HepG2 (cell line): ENCODE results near the gene SLC39A2. TPM values are rescaled to one million over a fixed set of nuclear protein-coding genes. Genes with fewer than 3 reads are reported as not detected.
A peak's percentile ranks its signal among the peaks of the same experiment; 100 is the strongest.

Experiments
- AHR ChIP-seq: IDR thresholded peaks from 2 replicates; pipeline ENCODE4 v1.6.1; 2018; ENCODE audit warnings: missing genetic modification reagents, missing compliant biosample characterization
- CREB1 ChIP-seq, 2 experiments: fragments of 450-650 bp in 1 of 2; IDR thresholded peaks; 2 replicates each; pipeline ENCODE4 v1.6.1; 2016 to 2017; ENCODE audit warnings: control low read depth in 1 of 2, mild to moderate bottlenecking in 1 of 2, missing compliant biosample characterization in 1 of 2, missing genetic modification characterization in 1 of 2
- HNF4G ChIP-seq, 2 experiments: sonication (generic) in 1 of 2; formaldehyde crosslinking in 1 of 2; IDR thresholded peaks; 2 replicates each; pipeline versions ENCODE4 v1.4.0 to v1.6.1; 2011 to 2020; ENCODE audit warnings: borderline replicate concordance in 2 of 2, low read depth in 2 of 2, mild to moderate bottlenecking in 2 of 2, low read length in 1 of 2, missing genetic modification reagents in 1 of 2, moderate library complexity in 1 of 2
- IKZF4 ChIP-seq: sonication (generic); formaldehyde crosslinking; IDR thresholded peaks from 2 replicates; pipeline ENCODE4 v1.5.1; 2020; ENCODE audit warnings: borderline replicate concordance, mild to moderate bottlenecking, low read depth, missing genetic modification reagents; ENCODE audit errors: not compliant biosample characterization
- JDP2 ChIP-seq: sonication (generic); formaldehyde crosslinking; IDR thresholded peaks from 2 replicates; pipeline ENCODE4 v1.8.1; 2022; ENCODE audit warnings: missing genetic modification reagents, borderline replicate concordance
- MED8 ChIP-seq: sonication (generic); formaldehyde crosslinking; IDR thresholded peaks from 2 replicates; pipeline ENCODE4 v1.8.1; 2023; ENCODE audit warnings: mild to moderate bottlenecking, missing genetic modification reagents; ENCODE audit not compliant: insufficient replicate concordance
- MTA3 ChIP-seq: sonication (generic); formaldehyde crosslinking; IDR thresholded peaks from 2 replicates; pipeline ENCODE4 v1.4.0; 2020; ENCODE audit warnings: missing genetic modification reagents
- RFXAP ChIP-seq: sonication (generic); formaldehyde crosslinking; IDR thresholded peaks from 2 replicates; pipeline ENCODE4 v1.4.0; 2020; ENCODE audit warnings: missing genetic modification reagents, borderline replicate concordance
- SP5 ChIP-seq: IDR thresholded peaks from 2 replicates; pipeline ENCODE4 v1.6.1; 2016; ENCODE audit warnings: low read depth, borderline replicate concordance
- STAT5B ChIP-seq: sonication (generic); formaldehyde crosslinking; IDR thresholded peaks from 2 replicates; pipeline ENCODE4 v1.4.0; 2020; ENCODE audit warnings: missing genetic modification reagents
- ZIK1 ChIP-seq: sonication (generic); formaldehyde crosslinking; IDR thresholded peaks from 2 replicates; pipeline ENCODE4 v1.5.0; 2020; ENCODE audit warnings: mild to moderate bottlenecking, low read depth, missing genetic modification reagents, borderline replicate concordance
- ZNF282 ChIP-seq: fragments of 450-650 bp; IDR thresholded peaks from 2 replicates; pipeline ENCODE4 v1.6.1; 2018; ENCODE audit not compliant: partially characterized antibody
- ZNF619 ChIP-seq: sonication (generic); formaldehyde crosslinking; IDR thresholded peaks from 2 replicates; pipeline ENCODE4 v1.4.0; 2020; ENCODE audit warnings: mild to moderate bottlenecking, missing genetic modification reagents
- ZNF75D ChIP-seq: sonication (generic); formaldehyde crosslinking; IDR thresholded peaks from 2 replicates; pipeline ENCODE4 v1.8.1; 2023; ENCODE audit warnings: missing genetic modification reagents, mild to moderate bottlenecking, borderline replicate concordance
- polyA plus RNA-seq, 8 experiments: library from polyadenylated mRNA; depleted of rRNA in 3 of 8; stranded (reverse) in 7 of 8; unstranded in 1 of 8; fragments of >200 nt; fragmentation: Illumina TruSeq in 4 of 8; extraction: Trizol in 4 of 8; gene quantifications; 2 replicates each; pipeline versions ENCODE4 v1.2.1 to v1.2.3, GENCODE V29; 2011 to 2016; ENCODE audit warnings: low read depth in 4 of 8, missing spikeins in 1 of 8, mixed read lengths in 1 of 8; ENCODE audit not compliant: insufficient read depth in 1 of 8
- total RNA-seq, 5 experiments: library from RNA; depleted of rRNA; stranded (reverse); fragments of >200 nt; fragmentation: Illumina TruSeq; extraction: Trizol; gene quantifications; 2 replicates each; pipeline ENCODE4 v1.2.3, GENCODE V29; 2016; ENCODE audit warnings: low read depth in 1 of 5
- TF ChIP-seq, protein P1 (sequence below): sonication (generic); formaldehyde crosslinking; IDR thresholded peaks from 2 replicates; pipeline ENCODE4 v1.8.1; 2023; ENCODE audit warnings: mild to moderate bottlenecking, missing genetic modification reagents
- TF ChIP-seq, protein P2 (sequence below): sonication (generic); formaldehyde crosslinking; IDR thresholded peaks from 2 replicates; pipeline ENCODE4 v1.4.0; 2020; ENCODE audit warnings: missing genetic modification reagents

The SLC39A2 gene
- total and polyA plus RNA-seq, 2 of the 13 experiments (the other 11 are each of a cell fraction or from before 2014, with no cell fraction given): 0.08 to 0.11 TPM

DNA sequence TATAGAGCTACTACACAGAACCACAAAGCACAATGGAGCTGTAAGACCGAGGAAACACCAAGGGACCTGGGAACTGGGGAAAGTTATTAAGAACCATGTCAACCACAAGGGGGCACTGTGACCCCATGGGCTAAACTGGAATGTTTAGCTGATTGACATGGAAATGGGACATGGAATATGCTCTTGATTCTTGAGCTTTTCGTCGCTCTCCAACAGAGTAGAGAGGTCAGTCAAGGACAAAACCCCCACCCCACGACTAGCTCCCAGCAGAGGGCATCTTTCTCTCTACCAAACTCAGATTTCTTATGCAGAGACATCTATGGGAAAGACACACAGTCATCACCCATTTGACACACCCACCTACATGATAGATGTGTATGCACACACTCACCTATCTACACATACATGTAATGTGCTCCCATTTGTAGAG lies 15.7 kb downstream of the SLC39A2 start (continued):
- TF ChIP-seq IKZF4 (CRISPR knock-in tag) (no peak), MED8 (CRISPR knock-in tag) (no peak), ZNF75D (CRISPR knock-in tag) (no peak), ZNF619 (CRISPR knock-in tag) (0 out of 2 replicates have a peak, but pooled peaks have one; percentile 65), CREB1 (IDR thresholded peaks at IDR 0.05) (0 out of 2 replicates have a peak, but pooled peaks have one; percentile 1), CREB1 (CRISPR knock-in tag; IDR thresholded peaks at IDR 0.05) (no peak), STAT5B (CRISPR knock-in tag) (no peak), ZIK1 (CRISPR knock-in tag) (no peak), HNF4G (IDR thresholded peaks at IDR 0.05; ENCODE audit: borderline replicate concordance, low read depth, low read length) (no peak), HNF4G (CRISPR knock-in tag; IDR thresholded peaks at IDR 0.05; ENCODE audit: borderline replicate concordance, low read depth) (peak; percentile 80), ZNF282 (no peak), JDP2 (no peak), MTA3 (no peak), AHR (CRISPR knock-in tag) (no peak), RFXAP (CRISPR knock-in tag) (no peak), SP5 (CRISPR knock-in tag) (peak; percentile 12; the same call in 1 of the 2 replicates)
- TF ChIP-seq, protein P1, sequence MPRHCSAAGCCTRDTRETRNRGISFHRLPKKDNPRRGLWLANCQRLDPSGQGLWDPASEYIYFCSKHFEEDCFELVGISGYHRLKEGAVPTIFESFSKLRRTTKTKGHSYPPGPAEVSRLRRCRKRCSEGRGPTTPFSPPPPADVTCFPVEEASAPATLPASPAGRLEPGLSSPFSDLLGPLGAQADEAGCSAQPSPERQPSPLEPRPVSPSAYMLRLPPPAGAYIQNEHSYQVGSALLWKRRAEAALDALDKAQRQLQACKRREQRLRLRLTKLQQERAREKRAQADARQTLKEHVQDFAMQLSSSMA (CRISPR knock-in tag): no peak
- TF ChIP-seq, protein P2, sequence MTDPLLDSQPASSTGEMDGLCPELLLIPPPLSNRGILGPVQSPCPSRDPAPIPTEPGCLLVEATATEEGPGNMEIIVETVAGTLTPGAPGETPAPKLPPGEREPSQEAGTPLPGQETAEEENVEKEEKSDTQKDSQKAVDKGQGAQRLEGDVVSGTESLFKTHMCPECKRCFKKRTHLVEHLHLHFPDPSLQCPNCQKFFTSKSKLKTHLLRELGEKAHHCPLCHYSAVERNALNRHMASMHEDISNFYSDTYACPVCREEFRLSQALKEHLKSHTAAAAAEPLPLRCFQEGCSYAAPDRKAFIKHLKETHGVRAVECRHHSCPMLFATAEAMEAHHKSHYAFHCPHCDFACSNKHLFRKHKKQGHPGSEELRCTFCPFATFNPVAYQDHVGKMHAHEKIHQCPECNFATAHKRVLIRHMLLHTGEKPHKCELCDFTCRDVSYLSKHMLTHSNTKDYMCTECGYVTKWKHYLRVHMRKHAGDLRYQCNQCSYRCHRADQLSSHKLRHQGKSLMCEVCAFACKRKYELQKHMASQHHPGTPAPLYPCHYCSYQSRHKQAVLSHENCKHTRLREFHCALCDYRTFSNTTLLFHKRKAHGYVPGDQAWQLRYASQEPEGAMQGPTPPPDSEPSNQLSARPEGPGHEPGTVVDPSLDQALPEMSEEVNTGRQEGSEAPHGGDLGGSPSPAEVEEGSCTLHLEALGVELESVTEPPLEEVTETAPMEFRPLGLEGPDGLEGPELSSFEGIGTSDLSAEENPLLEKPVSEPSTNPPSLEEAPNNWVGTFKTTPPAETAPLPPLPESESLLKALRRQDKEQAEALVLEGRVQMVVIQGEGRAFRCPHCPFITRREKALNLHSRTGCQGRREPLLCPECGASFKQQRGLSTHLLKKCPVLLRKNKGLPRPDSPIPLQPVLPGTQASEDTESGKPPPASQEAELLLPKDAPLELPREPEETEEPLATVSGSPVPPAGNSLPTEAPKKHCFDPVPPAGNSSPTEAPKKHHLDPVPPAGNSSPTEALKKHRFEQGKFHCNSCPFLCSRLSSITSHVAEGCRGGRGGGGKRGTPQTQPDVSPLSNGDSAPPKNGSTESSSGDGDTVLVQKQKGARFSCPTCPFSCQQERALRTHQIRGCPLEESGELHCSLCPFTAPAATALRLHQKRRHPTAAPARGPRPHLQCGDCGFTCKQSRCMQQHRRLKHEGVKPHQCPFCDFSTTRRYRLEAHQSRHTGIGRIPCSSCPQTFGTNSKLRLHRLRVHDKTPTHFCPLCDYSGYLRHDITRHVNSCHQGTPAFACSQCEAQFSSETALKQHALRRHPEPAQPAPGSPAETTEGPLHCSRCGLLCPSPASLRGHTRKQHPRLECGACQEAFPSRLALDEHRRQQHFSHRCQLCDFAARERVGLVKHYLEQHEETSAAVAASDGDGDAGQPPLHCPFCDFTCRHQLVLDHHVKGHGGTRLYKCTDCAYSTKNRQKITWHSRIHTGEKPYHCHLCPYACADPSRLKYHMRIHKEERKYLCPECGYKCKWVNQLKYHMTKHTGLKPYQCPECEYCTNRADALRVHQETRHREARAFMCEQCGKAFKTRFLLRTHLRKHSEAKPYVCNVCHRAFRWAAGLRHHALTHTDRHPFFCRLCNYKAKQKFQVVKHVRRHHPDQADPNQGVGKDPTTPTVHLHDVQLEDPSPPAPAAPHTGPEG: no peak
